Activated CD4-positive, alpha-beta T cell treated with anti-CD3 and anti-CD28 coated beads, Interleukin-2, amount 10 ng/mL, durations not matched to agents 24 days and 14 days (primary cell): ENCODE measurements around the gene LIN28A. TPM values are rescaled to one million over a fixed set of nuclear protein-coding genes. Genes with fewer than 3 reads are reported as not detected.

Source experiments
- total RNA-seq: library from RNA; stranded (reverse); gene quantifications from 2 replicates; pipeline ENCODE4 v1.2.3, GENCODE V29; 2022

The LIN28A gene
- total RNA-seq, 1 donor from 2014 or later, result not detected

Other genes starting within 250 kb of the LIN28A start
- not detected in 2 replicates for gene C1orf232, start 241.9 kb upstream of the LIN28A start, total RNA-seq
- gene ZNF593, start 240.9 kb upstream of the LIN28A start, total RNA-seq, result 84.0 and 87.1 TPM in 2 replicates
- gene ZNF593OS, start 239.0 kb upstream of the LIN28A start, total RNA-seq, result not detected in 2 replicates
- gene CNKSR1, start 233.3 kb upstream of the LIN28A start, total RNA-seq, result 4.0 and 6.2 TPM in 2 replicates
- gene CATSPER4, start 220.2 kb upstream of the LIN28A start, total RNA-seq, result not detected in 2 replicates
- gene CEP85, start 176.6 kb upstream of the LIN28A start, total RNA-seq, result 39.3 and 40.8 TPM in 2 replicates
- 463 and 474 TPM in 2 replicates for gene SH3BGRL3, start 130.7 kb upstream of the LIN28A start, total RNA-seq
- 17.1 and 19.0 TPM in 2 replicates for gene UBXN11, start 104.2 kb upstream of the LIN28A start, total RNA-seq
- gene CD52, start 92.9 kb upstream of the LIN28A start, total RNA-seq, result 295 and 297 TPM in 2 replicates
- gene CRYBG2, start 56.7 kb upstream of the LIN28A start, total RNA-seq, result 1.1 and 1.4 TPM in 2 replicates
- gene ZNF683, start 38.1 kb upstream of the LIN28A start, total RNA-seq, result not detected in 2 replicates
- 57.0 and 60.2 TPM in 2 replicates for gene DHDDS, start 21.5 kb downstream of the LIN28A start, total RNA-seq
- 528 and 545 TPM in 2 replicates for gene HMGN2, start 61.6 kb downstream of the LIN28A start, total RNA-seq
- gene RPS6KA1, start 118.9 kb downstream of the LIN28A start, total RNA-seq, result 264 and 277 TPM in 2 replicates